Activated T-cell treated with anti-CD3 and anti-CD28 coated beads, Interleukin-2, amount 50 U/mL, for 72 hours (primary cell): ENCODE data around the gene KRTAP12-4. TPM values are rescaled to one million over a fixed set of nuclear protein-coding genes. Genes with fewer than 3 reads are reported as not detected.
"Not testable (repeated sequence)": the region's sequence is repeated elsewhere in the genome, so short reads cannot be mapped to it uniquely, and the experiment has no call there.

Experiments used
- ATAC-seq, 2 donors: fragments of 150-1000 bp; cut with Tn5 transposase; replicated peaks in 1 of 2; 2 replicates each; pipeline ENCODE4 v1.10.0; 2021; ENCODE audit warnings: moderate library complexity in 2 of 2, mild to moderate bottlenecking in 1 of 2
- DNase-seq, 2 donors: peaks; one replicate each; pipeline ENCODE4 v3.0.0; 2021 to 2022; ENCODE audit warnings: mixed read lengths in 1 of 2
- H3K27ac Mint-ChIP-seq: one replicate; pipeline ENCODE4 v1.8.0; 2022; ENCODE audit warnings: mild to moderate bottlenecking, moderate library complexity, mixed read lengths
- H3K27me3 Mint-ChIP-seq: one replicate; pipeline ENCODE4 v1.8.0; 2022; ENCODE audit warnings: low read depth, mixed read lengths
- H3K36me3 Mint-ChIP-seq, 2 donors: one replicate each; pipeline ENCODE4 v1.8.0; 2022; ENCODE audit warnings: mixed read lengths in 2 of 2, mild to moderate bottlenecking in 1 of 2; ENCODE audit not compliant: insufficient read depth in 2 of 2
- H3K4me1 Mint-ChIP-seq: one replicate; pipeline ENCODE4 v1.8.0; 2022; ENCODE audit warnings: low read depth, mixed read lengths
- H3K4me3 Mint-ChIP-seq, 2 donors: one replicate each; pipeline ENCODE4 v1.8.0; 2022; ENCODE audit warnings: mild to moderate bottlenecking in 2 of 2, mixed read lengths in 2 of 2, moderate library complexity in 2 of 2
- H3K9me3 Mint-ChIP-seq, 2 donors: one replicate each; pipeline ENCODE4 v1.8.0; 2022; ENCODE audit warnings: mixed read lengths in 2 of 2
- total RNA-seq, 2 donors: library from RNA; stranded (reverse); gene quantifications; one replicate each; pipeline ENCODE4 v1.2.3, GENCODE V29; 2022

KRTAP12-4 gene
- total RNA-seq, 2 donors from 2014 or later, result not detected

DNA sequence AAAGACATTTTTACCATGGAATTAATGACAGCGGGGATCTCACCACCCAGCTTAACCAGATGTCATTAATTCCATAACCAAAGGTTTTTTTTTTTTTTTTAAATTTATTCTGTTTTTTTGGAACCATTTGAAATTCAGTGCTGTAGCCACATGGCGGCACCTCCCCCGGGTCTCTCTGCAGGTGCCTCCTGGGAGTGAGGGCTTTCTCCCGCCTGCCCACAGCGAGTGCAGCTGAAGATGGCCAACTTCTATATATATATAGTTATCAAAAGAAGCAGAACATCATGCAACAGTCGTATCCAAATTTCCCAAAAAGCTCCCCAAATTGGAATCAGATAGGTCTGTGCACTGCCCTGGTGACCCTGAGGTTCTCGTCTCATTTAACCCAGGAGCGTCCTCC, 39.0 kb downstream of the KRTAP12-4 start:
- no peak for ATAC-seq
- Mint-ChIP-seq H3K27ac (no peak overlapping the region), H3K4me1 (peaks cover 26% of the 10 kb centered on the region), H3K9me3 (peaks cover 15 to 17% of the 10 kb centered on the region in 2 donors), H3K4me3 (no peak overlapping the region), H3K36me3 (peaks cover 20 to 22% of the 10 kb centered on the region in 2 donors), H3K27me3 (no peaks in the 10 kb centered on the region)
- DNase-seq, result no peak

DNA sequence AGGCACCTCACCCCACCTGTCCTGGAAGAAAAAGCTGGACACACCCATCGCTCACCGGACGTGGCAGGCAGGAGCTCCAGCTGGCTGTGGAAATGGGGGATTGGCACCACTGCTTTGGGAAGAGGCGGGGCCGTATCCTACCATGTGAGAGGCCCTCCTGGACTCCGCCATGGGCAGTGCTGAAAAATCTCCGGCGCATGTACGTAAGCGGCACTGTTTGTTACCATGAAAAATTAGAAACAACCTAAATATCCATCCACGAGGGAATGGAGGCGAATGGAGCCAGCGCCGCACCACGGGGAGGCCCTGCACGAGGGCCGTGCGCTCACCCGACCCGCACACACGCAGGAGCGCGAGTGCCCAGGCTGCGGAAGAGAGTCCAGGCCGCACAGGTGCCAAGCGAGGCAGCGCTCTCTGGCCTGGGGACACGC, 39.5 kb downstream of the KRTAP12-4 start:
- Mint-ChIP-seq H3K9me3 (peaks cover 13 to 15% of the 10 kb centered on the region in 2 donors), H3K4me3 (no peak overlapping the region), H3K4me1 (peaks cover 26% of the 10 kb centered on the region), H3K27me3 (no peaks in the 10 kb centered on the region), H3K36me3 (peaks cover 18 to 22% of the 10 kb centered on the region in 2 donors), H3K27ac (no peak overlapping the region)
- DNase-seq (no peak), ATAC-seq (no peak)

DNA sequence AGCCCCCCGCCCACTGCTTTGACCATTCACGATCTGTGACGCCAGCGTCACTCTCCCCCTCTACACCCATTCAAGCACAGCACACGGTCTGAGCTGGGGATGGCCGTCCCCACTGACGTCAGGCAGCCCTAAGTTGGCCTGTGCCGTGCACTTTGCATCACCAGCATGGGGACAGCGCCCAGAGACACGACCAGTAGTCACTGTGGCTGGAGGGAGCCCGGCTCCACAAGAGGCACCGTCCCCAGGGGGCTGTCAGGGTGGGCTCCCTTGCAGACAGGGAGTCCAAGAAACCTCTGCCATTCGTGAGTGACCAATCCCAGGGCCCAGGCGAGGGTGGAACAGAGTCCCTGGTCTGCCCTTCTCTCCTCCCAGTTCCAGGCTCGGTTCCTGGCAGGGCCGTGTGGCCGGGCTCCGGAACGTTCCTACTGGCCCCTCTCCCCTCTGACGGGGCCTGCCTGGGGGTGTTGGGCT, 40.3 kb downstream of the KRTAP12-4 start:
- peaks cover 24% of the 10 kb centered on the region for H3K4me1 Mint-ChIP-seq
- ATAC-seq (no peak), DNase-seq (no peak)
- no peaks in the 10 kb centered on the region for H3K27me3 Mint-ChIP-seq
- no peak overlapping the region for H3K4me3 Mint-ChIP-seq
- no peak overlapping the region for H3K27ac Mint-ChIP-seq
- peaks cover 12 to 14% of the 10 kb centered on the region in 2 donors for H3K9me3 Mint-ChIP-seq
- peaks cover 14 to 20% of the 10 kb centered on the region in 2 donors for H3K36me3 Mint-ChIP-seq

DNA sequence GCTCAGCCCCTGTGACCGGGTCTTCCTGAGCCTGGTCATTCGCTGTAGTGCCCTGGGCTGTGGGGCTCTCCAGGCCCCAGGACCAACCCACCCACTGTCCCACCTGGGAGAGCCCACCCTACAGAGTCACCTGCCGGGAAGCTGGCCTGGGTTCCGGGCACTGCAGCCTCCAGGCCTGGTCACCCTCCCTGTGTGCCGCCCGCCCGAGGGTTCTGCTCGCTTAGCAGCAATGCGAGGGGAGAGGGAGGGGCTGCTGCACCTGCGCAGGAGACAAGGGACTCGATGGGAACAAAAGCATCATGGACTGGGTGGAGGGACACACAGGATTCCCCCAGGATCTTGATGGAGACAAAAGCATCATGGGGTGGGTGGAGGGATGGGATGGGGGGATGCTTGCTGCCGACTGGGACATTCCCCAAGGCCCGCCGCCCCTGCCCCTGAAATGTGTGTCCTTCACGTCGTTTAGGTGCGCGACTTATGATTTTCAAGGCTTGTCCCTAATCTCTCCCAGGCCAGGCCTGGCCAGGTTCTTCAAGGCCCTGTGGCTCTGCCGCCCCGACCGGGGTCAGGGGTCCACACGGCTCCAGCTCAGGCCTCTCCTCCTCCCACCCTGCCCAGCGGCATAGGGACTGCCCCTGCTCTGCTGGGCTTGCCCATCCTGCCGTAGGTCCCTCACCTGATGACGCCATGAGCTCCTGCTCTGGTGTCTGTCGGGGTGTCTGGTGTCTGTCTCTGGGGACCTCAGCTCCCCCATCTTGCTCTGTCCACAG, 40.9 kb downstream of the KRTAP12-4 start:
- peaks cover 18% of the 10 kb centered on the region for H3K4me1 Mint-ChIP-seq
- peaks cover 10 to 19% of the 10 kb centered on the region in 2 donors for H3K36me3 Mint-ChIP-seq
- H3K4me3 Mint-ChIP-seq, result no peak overlapping the region
- H3K27me3 Mint-ChIP-seq, result no peaks in the 10 kb centered on the region
- DNase-seq (no peak), ATAC-seq (no peak)
- no peak overlapping the region for H3K27ac Mint-ChIP-seq
- H3K9me3 Mint-ChIP-seq, result peaks cover 12 to 13% of the 10 kb centered on the region in 2 donors

DNA sequence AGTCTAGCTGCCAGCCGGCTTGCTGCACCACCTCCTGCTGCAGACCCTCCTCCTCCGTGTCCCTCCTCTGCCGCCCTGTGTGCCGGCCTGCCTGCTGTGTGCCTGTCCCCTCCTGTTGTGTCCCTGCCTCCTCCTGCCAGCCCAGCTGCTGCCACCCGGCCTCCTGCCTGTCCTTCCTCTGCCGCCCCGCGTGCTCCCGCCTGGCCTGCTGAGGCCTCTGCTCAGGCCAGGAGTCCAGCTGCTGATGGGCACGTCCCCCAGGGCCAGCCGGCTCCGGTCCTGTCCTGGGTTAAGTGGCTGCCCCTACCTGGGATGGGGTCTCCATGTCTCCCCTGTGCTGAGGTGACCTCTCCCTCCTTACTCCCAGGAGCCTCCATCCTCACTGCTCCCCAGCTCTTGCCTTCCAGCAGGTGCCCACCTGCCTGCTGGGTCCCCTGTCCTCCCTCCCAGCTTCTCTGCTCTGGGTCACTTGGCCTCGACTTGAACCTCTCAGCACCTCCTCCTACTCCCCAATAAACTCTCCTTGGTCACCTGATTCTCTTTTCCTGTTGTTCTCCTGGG, 41.7 kb downstream of the KRTAP12-4 start:
- H3K36me3 Mint-ChIP-seq, result peaks cover 10 to 13% of the 10 kb centered on the region in 2 donors
- H3K4me3 Mint-ChIP-seq, result no peak overlapping the region
- no peak overlapping the region for H3K27ac Mint-ChIP-seq
- no peaks in the 10 kb centered on the region for H3K27me3 Mint-ChIP-seq
- ATAC-seq (no peak), DNase-seq (no peak)
- H3K9me3 Mint-ChIP-seq, result peaks cover 9 to 11% of the 10 kb centered on the region in 2 donors
- H3K4me1 Mint-ChIP-seq, result peaks cover 12% of the 10 kb centered on the region

DNA sequence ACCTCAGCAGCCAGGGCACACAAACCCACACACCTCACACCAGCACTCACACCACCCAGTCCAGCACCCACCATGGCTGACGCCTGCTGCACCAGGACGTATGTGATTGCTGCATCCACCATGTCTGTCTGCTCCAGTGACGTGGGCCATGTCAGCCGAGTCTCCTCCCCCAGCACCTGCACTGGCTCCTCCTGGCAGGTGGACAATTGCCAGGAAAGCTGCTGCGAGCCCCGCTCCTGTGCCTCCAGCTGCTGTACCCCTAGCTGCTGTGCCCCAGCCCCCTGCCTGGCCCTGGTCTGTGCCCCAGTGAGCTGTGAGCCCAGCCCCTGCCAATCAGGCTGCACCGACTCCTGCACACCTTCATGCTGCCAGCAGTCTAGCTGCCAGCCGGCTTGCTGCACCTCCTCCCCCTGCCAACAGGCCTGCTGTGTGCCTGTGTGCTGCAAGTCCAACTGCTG, 42.4 kb downstream of the KRTAP12-4 start, which contains the start of gene KRTAP10-8:
TSS of gene KRTAP10-8 (plus strand) at position 51 of the 458 bp plus-strand sequence. CDS start at position 73, 22 bp downstream.
- ATAC-seq (no peak), DNase-seq (no peak)
- H3K4me3 Mint-ChIP-seq, result no peak within 1 kb of the TSS
- no peak within 1 kb of the TSS for H3K27ac Mint-ChIP-seq
- peaks cover 9 to 11% of the 10 kb centered on the region in 2 donors for H3K9me3 Mint-ChIP-seq
- H3K27me3 Mint-ChIP-seq, result no peaks in the 10 kb centered on the region
- peaks cover 10% of the 10 kb centered on the region for H3K4me1 Mint-ChIP-seq
- H3K36me3 Mint-ChIP-seq, result peaks cover 10 to 13% of the 10 kb centered on the region in 2 donors

DNA sequence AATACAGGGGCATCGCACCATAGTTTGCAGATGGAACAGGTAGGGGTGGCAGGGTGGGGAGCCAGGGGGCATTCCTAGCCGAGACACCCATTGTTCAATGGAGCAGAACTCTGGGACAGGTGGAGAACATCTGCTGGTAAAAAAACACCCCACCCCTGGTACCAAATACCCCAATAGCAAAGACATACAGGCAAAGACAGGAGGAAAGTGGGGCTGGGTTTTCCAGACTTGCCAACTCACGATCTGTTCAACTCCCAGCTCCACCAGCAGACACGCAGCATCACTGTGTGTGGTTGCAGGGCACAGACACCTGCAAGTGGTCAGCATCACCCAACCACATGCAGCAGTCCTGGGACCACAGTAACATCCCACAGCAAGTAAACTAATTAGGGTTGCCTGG, 42.9 kb downstream of the KRTAP12-4 start:
- ATAC-seq (no peak), DNase-seq (no peak)
- peaks cover 10 to 13% of the 10 kb centered on the region in 2 donors for H3K36me3 Mint-ChIP-seq
- no peaks in the 10 kb centered on the region for H3K27me3 Mint-ChIP-seq
- peaks cover 9 to 11% of the 10 kb centered on the region in 2 donors for H3K9me3 Mint-ChIP-seq
- no peak overlapping the region for H3K27ac Mint-ChIP-seq
- peaks cover 5% of the 10 kb centered on the region for H3K4me1 Mint-ChIP-seq
- H3K4me3 Mint-ChIP-seq, result no peak overlapping the region

DNA sequence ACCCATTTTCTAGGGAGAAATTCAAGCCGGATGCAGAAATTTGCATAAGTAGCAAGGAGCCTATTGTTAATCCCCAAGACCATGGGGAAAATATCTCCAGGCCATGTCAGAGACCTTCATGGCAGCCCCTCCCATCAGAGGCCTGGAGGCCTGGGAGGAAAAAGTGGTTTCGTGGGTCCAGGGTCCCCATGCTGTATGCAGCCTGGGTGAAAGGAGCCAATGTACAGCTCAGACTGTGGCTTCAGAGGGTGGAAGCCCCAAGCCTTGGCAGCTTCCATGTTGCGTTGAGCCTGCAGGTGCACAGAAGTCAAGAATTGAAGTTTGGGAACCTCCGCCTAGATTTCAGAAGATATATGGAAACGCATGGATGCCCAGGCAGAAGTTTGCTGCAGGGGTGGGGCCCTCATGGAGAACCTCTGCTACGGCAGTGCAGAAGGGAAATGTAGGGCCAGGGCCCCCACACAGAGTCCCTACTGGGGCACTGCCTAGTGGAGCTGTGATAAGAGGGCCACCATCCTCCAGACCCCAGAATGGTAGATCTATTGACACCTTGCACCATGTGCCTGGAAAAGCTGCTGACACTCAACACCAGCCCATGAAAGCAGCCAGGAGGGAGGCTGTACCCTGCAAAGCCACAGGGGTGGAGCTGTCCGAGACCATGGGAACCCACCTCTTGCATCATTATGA, 44.2 kb downstream of the KRTAP12-4 start:
- H3K4me1 Mint-ChIP-seq, H3K27me3 Mint-ChIP-seq, DNase-seq, ATAC-seq, H3K27ac Mint-ChIP-seq, H3K4me3 Mint-ChIP-seq: not testable (repeated sequence)
- Mint-ChIP-seq H3K9me3 (peaks cover 9 to 12% of the 10 kb centered on the region in 2 donors), H3K36me3 (peaks cover 10 to 13% of the 10 kb centered on the region in 2 donors)

DNA sequence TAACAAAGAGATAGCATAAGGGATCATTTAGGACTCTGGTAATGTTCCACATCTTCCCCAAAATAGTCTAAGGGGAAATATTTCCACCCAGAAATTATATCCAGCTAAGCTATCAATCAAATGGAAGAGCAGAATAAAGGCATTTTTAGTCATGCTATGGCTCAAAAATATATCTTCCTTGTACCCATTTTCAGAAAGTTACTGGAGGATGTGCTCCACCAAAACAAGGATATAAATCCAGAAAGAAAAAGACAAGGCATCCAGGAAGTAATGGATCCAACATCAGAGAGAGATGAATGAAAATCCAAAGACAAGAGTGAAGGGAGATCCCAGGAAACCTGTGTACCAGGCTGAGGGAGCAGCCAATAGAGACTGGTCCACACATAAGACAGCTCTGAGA, 45.3 kb downstream of the KRTAP12-4 start:
- H3K9me3 Mint-ChIP-seq, result peaks cover 9 to 14% of the 10 kb centered on the region in 2 donors
- DNase-seq (no peak), ATAC-seq (no peak)
- no peaks in the 10 kb centered on the region for H3K27me3 Mint-ChIP-seq
- peaks cover 10 to 13% of the 10 kb centered on the region in 2 donors for H3K36me3 Mint-ChIP-seq
- H3K4me3 Mint-ChIP-seq, result no peak overlapping the region
- H3K4me1 Mint-ChIP-seq, result no peaks in the 10 kb centered on the region
- H3K27ac Mint-ChIP-seq, result no peak overlapping the region

DNA sequence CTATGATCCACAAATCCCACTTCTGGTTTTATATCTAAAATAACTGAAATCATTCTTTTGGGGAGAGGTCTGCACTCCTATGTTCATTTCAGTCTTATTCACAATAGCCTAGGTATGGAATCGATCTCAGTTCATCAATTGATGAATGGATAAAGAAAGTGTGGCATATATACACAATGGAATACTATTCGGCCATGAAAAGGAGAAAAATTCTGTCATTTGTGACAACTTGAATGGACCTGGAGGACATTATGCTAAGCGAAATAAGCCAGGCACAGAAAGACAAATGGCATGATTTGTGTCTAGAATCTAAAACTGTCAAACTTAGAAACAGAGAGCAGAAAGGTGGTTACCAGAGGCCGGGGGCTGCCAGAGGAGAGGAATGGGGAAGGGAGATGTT, 48.0 kb downstream of the KRTAP12-4 start:
- ATAC-seq, result no peak
- Mint-ChIP-seq H3K9me3 (peaks cover 9 to 14% of the 10 kb centered on the region in 2 donors), H3K27ac (no peak overlapping the region), H3K36me3 (peaks cover 8 to 13% of the 10 kb centered on the region in 2 donors), H3K4me1 (no peaks in the 10 kb centered on the region), H3K27me3 (no peaks in the 10 kb centered on the region), H3K4me3 (no peak overlapping the region)
- DNase-seq, result no peak
